Measurements from ENCODE around the gene CD40. TPM values are rescaled to one million over a fixed set of nuclear protein-coding genes. Genes with fewer than 3 reads are reported as not detected.

Gene CD40
- total RNA-seq, 1 experiment from 2014 or later, result 7.8 TPM

- Histone ChIP-seq H2BK5ac (ENCODE audit: insufficient read length, low read length) (no peak overlapping the region), H3K4me1 (ENCODE audit: insufficient read depth, low read length) (no peaks in the 10 kb centered on the region), H3K4me2 (ENCODE audit: insufficient read depth, insufficient read length, low read length) (no peak overlapping the region), H3K14ac (ENCODE audit: insufficient read depth, low read length) (no peak overlapping the region; the same call in 1 of the 2 replicates), H3T11ph (ENCODE audit: low read length) (no peak overlapping the region), H3K79me2 (ENCODE audit: insufficient read depth, low read length) (no peaks in the 10 kb centered on the region), H3K9ac (ENCODE audit: extremely low read depth, insufficient read length, low read length) (no peak overlapping the region), H3K23me2 (ENCODE audit: insufficient read length, low read depth, low read length, poor library complexity, severe bottlenecking) (no peaks in the 10 kb centered on the region), H3K4ac (ENCODE audit: low read depth, low read length) (no peak overlapping the region), H3K23ac (ENCODE audit: insufficient read length, low read depth, low read length) (no peak overlapping the region), H4K5ac (ENCODE audit: insufficient read length, low read depth, low read length) (no peak overlapping the region), H3K27ac (ENCODE audit: insufficient read length, low read depth, low read length) (no peak overlapping the region), H4K91ac (ENCODE audit: insufficient read length, low read depth, low read length) (no peak overlapping the region), H2BK120ac (ENCODE audit: low read depth, low read length, poor library complexity, severe bottlenecking) (no peak overlapping the region), H3K27me3 (ENCODE audit: insufficient read depth, low read length) (peaks cover 12% of the 10 kb centered on the region), H4K8ac (replicated peaks; ENCODE audit: insufficient read length, low read depth, low read length) (no peak overlapping the region), H2AK5ac (ENCODE audit: insufficient read length, low read length) (no peak overlapping the region), H3K79me1 (ENCODE audit: insufficient read depth, low read depth, low read length, poor library complexity, severe bottlenecking) (no peaks in the 10 kb centered on the region), H2BK20ac (ENCODE audit: low read depth, low read length, poor library complexity, severe bottlenecking) (no peak overlapping the region), H4K20me1 (ENCODE audit: control insufficient read depth, insufficient read depth, insufficient read length) (no peaks in the 10 kb centered on the region), H3K9me3 (ENCODE audit: control insufficient read depth, low read depth, low read length) (no peaks in the 10 kb centered on the region), H2AFZ (ENCODE audit: low read length) (no peak overlapping the region), H2BK15ac (ENCODE audit: low read depth, low read length) (no peak overlapping the region), H2BK12ac (ENCODE audit: insufficient read length, low read depth, low read length) (no peak overlapping the region), H3K18ac (ENCODE audit: insufficient read length, low read depth, low read length) (no peak overlapping the region), H3K56ac (ENCODE audit: insufficient read length, low read depth, low read length) (no peak overlapping the region)
- Mint-ChIP-seq H3K27me3 (ENCODE audit: low read depth) (peaks cover 59% of the 10 kb centered on the region), H3K4me1 (no peaks in the 10 kb centered on the region), H3K4me3 (no peak overlapping the region), H3K36me3 (ENCODE audit: insufficient read depth in 1 of 3, low read depth in 3 of 3) (no peaks in the 10 kb centered on the region), H3K9me3 (no peaks in the 10 kb centered on the region; a peak in 1 of 5 replicates), H3K27ac (no peak overlapping the region)
- DNase-seq, result no peak
- TF ChIP-seq, protein P1, sequence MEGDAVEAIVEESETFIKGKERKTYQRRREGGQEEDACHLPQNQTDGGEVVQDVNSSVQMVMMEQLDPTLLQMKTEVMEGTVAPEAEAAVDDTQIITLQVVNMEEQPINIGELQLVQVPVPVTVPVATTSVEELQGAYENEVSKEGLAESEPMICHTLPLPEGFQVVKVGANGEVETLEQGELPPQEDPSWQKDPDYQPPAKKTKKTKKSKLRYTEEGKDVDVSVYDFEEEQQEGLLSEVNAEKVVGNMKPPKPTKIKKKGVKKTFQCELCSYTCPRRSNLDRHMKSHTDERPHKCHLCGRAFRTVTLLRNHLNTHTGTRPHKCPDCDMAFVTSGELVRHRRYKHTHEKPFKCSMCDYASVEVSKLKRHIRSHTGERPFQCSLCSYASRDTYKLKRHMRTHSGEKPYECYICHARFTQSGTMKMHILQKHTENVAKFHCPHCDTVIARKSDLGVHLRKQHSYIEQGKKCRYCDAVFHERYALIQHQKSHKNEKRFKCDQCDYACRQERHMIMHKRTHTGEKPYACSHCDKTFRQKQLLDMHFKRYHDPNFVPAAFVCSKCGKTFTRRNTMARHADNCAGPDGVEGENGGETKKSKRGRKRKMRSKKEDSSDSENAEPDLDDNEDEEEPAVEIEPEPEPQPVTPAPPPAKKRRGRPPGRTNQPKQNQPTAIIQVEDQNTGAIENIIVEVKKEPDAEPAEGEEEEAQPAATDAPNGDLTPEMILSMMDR (conservative IDR thresholded peaks at IDR 0.05), result no peak
- WGBS (ENCODE audit: extremely low coverage, insufficient read length, low lambda C conversion rate), result no CpG with 5 or more reads among the region's 15 CpGs
These were observed 59.7 kb downstream of the CD40 start for GRCh38 chr20:46177768-46178167.
